ENCODE measurements around the gene MRPS18C.
"Not testable (repeated sequence)": the region's sequence is repeated elsewhere in the genome, so short reads cannot be mapped to it uniquely, and the experiment has no call there.

Gene MRPS18C

GRCh38 chr4:83498187-83498586 is 42.3 kb downstream of the MRPS18C start:
- DNase-seq: no peak

DNA sequence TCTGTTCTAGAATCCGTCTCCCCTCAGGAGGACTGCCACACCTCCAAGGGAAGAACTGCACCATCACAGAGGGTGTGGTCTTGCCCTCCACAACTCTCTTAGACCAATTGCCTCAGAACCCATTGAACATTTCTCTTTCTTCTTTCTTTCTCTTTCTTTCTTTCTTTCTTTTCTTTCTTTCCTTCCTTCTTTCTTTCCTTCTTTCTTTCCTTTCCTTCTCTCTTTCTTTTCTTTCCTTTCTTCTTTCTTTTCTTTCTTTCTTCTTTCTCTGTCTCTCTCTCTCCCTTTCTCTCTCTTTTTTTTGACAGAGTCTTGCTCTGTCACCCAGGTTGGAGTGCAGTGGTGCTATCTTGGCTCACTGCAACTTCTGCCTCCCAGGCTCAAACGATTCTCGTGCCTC is 45.8 kb downstream of the MRPS18C start:
- not testable (repeated sequence) for DNase-seq

DNA sequence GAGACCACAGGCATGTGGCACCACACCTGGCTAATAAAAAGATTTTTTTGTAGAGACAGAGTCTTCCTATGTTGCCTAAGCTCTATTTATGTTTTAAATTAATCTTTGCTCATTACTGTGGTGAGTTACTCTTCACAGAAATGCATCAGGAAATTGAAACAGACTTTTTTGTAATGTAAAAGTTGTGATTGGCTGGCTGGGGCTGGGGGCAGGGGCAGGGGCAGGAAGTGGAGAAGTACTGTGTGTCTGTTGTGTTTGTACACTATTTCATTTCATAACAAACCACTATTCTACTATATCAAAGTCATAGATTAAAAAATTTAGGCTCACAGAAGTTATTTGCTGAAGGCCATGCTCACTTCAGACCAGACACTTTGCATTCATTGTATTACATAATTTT is 48.1 kb downstream of the MRPS18C start:
- DNase-seq: peak; percentile 13

DNA sequence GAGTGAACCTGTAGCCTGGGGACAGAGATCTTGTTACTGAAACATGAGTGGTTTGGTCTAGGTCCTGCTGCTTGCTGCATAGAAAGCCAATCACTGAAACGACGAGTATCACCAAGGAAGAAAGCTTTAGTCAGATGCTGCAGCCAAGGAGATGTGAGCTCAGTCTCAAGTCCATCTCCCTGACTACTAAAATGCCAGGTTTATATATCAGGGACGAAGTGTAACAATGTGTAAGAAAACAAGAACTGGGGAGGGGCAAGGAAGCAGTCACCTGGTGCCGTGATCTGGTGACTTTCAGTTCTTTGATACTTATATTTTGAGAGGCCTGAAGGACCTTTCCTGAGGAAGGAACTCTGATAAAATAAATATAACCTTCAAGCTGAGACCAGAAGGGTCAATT is 48.6 kb downstream of the MRPS18C start:
- no peak for DNase-seq

- no peak for DNase-seq
Measured at GRCh38 chr4:83504996-83505395, 49.1 kb downstream of the MRPS18C start.

DNA sequence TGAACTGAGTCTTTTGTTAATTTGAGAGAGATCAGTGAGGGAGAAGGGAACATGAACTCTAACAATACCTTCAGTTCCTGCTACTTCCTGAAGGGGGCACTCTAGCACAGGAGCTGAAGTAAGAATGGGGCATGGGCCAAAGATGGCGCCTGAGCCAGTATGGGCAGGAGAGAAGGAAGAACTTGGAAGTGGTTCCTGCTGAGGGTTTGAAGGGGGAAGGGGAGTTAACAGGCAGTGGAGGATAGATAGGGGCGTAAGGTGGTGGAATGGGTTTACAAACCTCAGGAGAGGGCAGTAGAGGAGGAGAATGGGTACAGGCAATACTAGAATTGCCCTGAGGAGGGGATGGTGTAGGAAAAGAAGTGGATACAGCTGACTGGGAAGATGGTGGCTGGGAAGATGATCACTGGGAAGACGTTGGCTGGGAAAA is 53.3 kb downstream of the MRPS18C start:
- peak; percentile 84 for DNase-seq

DNA sequence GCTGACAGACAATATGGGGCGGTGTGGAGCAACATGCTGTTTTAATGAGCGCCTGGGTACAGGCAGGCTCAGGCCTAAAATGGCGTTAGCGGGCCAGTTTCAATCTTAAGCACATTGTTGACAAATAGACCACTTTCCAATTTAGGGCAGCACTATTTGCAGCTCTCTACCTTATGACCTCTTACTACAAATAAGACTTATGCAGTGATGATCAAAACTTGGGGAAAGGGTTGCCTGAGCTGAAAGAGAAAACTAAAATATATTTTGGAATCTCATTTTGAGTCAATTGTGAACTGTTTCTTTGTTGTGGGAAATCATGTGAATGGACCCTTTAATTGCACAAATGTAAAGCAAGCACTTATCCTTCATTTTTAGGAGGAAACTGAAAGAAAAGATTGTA is 54.6 kb downstream of the MRPS18C start:
- DNase-seq: no peak

All from activated CD4-positive, alpha-beta T cell treated with anti-CD3 and anti-CD28 coated beads, Interleukin-2, Interleukin-6, amounts not matched to agents 100 ng/mL and 50 ng/mL, durations not matched to agents 16 hours and 8 hours (primary cell).